Activated T-cell treated with anti-CD3 and anti-CD28 coated beads, Interleukin-2, amount 50 U/mL, for 1 hour (primary cell): ENCODE results near the gene ZNF789.
A peak's percentile ranks its signal among the peaks of the same experiment; 100 is the strongest.
"Not testable (repeated sequence)": the region's sequence is repeated elsewhere in the genome, so short reads cannot be mapped to it uniquely, and the experiment has no call there.

Experiments
- DNase-seq: peaks from one replicate; pipeline ENCODE4 v3.0.0-alpha.2; 2020

Gene ZNF789

DNA sequence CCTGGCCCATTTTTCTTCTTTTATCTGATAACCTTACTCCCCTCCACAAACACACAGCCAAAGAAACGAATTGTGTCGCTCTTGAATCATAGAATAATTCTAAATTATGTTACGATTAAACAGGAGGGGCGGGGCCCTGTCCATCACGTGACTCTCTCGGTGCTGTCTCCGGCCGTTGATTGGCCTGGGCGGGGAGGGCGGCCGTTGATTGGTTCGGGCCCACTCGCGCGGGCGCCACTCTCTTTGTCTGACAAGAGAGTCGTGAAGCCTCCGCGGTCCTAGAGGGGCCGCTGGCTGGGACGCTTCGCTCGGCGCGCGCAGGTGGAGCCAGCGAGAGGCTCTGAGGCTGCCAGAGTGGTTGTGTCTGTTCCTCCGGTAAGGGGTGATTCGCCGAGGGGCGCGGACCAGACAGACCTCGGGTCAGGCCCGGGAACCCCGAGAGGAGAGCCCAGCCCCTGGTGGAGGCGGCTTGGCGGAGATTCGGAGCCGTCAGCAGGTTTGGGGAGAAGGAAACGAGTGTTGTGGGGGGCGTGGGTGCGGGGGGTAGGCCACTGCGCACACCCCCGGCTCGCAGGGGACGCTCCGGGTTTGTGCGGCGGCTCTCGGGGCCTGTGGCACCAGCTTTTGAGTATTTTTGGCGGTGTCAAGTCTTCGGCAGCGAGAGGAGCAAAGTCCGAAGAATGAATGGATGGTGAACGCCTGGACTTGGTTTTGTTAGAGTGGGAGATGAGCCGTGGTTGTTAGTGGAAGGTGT, at the start of gene ZNF789:
Gene ZNF789 (plus strand): TSS at position 330 of the 754 bp plus-strand sequence. CDS start 3,567 bp downstream, outside the sequence.
- DNase-seq = peak; percentile 97

- no peak for DNase-seq
Observed at GRCh38 chr7:99424932-99425730, 47.6 kb upstream of the ZNF789 start.

DNA sequence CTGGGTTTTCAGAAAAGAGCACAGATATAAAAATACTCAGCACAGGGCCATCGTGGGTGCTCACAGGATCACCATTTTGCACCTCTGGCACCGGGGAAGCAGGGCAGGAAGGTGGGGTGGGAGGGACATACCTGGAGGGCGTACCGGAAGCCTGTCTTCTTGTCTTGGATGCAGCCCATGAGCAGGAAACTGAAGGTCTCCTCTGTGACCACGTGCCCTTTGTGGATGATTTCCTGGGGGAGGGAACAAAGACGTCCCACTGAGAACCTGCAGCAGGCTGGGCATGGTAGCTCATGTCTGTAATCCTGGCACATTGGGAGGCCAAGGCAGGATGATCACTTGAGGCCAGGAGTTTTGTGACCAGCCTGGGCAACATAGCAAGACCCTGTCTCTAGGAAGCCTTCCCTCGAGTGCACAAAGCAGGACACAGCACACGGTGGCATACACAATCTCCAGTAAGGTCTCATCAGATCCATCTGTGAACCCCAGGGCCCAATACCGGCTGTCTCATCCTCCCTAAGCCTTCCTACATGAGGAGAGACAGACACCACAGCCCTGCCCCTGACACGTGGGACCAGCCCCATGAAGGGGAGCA, 43.6 kb upstream of the ZNF789 start:
- DNase-seq = no peak

DNA sequence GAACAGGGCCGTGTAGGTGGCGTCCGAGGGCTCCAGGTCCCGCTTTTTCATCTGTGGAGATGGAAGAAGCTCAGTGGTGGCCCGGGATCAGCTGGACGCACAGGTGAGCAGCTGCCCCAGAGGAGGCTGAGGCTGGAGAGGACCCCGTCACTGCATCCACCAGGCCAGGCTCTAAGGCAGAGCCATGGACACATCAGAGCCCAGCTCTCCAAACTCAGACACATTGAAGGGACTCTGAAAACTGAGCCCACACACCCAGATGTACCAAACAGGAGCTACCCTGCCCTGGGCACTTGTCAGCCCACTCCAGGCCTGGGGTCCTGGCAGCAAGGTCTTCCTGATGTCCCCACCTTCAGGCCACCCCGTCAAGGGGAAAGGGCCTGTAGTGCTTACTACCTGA, 42.9 kb upstream of the ZNF789 start:
- DNase-seq = no peak

DNA sequence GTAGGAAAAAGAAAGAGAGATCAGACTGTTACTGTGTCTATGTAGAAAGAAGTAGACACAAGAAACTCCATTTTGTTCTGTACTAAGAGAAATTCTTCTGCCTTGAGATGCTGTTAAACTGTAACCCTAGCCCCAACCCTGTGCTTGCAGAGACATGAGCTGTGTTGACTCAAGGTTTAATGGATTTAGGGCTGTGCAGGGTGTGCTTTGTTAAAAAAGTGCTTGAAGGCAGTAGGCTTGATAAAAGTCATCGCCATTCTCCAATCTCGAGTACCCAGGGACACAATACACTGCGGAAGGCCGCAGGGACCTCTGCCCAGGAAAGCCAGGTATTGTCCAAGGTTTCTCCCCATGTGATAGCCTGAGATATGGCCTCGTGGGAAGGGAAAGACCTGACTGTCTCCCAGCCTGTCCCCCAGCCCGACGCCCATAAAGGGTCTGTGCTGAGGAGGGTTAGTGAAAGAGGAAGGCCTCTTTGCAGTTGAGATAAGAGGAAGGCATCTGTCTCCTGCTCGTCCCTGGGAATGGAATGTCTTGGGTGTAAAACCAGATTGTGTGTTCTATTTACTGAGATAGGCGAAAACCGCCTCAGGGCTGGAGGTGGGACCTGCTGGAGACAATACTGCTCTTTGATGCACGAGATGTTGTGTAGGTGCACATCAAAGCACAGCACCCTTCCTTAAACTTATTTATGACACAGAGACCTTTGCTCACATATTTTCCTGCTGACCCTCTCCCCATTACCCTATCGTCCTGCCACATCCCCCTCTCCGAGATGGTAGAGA, 40.7 kb upstream of the ZNF789 start:
- not testable (repeated sequence) for DNase-seq

DNA sequence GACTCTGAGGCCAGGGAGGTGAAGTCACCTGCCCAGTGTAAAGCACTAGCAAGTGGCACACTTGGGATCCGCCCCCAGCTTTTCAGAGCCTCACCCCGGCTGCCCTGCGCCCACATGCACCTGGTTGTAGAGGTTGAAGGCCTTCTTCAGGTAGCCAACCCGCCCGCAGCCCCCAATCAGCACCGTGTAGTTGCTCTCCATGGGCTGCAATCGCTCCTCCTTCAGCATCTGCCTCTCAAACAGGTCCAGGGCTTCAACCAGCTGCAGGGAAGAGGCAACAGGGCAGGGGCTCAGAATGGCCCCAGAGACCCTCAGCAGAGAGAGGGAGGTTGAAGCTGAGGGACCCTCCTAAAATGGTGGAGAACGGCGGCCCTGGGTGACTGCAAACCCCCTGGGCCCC, 39.5 kb upstream of the ZNF789 start:
- DNase-seq = no peak

DNA sequence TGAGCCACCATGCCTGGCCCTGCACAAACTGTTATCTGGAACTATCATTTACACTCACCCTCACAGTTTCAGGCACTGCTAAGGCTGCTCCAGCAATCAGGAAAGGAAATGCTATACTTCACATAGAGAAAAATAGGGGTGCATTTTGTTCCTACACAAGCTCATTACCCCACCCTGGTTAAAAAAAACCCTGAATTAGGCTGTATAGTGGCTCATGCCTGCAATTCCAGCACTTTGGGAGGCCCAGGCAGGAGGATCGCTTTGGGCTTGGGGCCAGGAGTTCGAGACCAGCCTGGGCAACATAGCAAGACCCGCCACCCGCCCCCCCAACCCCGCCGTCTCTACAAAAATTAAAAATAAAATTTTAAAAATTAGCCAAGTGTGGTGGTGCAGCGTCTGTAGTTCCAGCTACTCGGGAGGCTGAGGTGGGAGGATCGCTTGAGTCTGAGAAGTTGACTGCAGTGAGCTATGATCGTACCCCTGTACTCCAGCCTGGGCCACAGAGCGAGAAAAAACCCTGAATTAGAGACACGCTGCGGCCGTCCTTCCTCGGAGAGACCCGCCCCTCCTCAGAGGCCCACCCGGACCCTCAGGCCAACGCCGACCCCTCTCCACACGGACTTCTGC, 34.6 kb upstream of the ZNF789 start:
- no peak for DNase-seq

DNA sequence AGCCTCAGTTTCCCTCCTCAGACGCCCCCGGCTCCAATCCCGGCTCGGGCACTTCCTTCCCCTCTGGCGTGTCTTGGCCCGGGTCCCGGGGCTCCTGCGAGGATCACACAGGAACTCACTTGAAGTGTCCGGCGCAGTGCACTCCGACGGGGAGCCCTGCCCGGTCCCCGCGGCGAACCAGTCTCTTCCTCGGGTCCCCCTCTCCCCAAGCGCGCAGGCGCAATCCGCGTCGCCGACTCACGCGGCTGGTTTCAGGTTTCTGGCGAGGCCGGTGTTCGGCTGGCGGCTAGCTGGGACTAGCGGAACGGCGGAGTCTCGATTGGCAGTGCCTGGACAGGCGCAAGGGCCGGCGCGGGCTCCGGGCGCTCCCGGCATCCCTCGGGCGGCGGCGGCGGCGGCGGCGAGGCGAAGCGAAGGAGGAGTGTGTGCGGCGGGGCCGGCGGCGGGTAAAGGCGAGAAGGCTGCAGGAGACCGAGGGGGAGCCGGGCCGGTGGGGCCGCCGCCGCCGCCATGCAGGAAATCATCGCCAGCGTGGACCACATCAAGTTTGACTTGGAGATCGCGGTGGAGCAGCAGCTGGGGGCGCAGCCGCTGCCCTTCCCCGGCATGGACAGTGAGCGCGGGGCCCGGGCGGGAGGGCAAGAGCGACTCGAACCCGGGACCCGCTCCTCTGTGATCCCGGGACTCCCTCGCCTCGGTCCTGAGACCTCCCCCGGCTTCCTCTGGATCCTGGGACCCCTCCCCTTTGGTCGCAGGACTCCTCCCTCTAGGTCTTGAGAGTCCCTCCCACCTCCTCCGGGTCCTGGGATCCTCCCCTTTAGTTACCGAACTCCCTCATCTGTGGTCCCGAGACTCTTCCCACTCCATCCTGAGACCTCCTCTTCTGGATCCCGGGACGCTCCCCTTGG, 33.9 kb upstream of the ZNF789 start, which contains the start of the genes CPSF4 and PTCD1:
Gene CPSF4 (plus strand): TSS at position 371 of the 908 bp plus-strand sequence. CDS start 140 bp downstream, at position 511.
Gene PTCD1 (minus strand): TSS at position 226 of the 908 bp plus-strand sequence. CDS start 3,556 bp downstream, outside the sequence.
- DNase-seq = peak; percentile 87

DNA sequence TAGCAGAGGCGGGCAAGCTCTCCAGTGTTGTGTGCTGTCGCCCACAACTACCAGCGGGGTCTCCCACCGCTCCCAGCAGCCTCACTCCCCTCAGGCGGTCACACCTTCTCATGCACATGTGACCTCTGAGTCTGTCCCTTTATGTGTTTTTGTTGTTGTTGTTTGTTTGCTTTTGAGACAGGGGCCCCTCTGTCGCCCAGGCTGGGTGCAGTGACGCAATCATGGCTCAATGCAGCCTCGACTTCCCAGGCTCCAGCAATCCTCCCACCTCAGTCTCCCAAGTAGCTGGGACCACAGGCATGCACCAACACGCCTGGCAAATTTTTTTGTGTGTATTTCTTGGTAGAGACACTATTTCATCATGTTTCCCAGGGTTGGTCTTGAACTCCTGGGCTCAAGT, 32.5 kb upstream of the ZNF789 start:
- DNase-seq = no peak

DNA sequence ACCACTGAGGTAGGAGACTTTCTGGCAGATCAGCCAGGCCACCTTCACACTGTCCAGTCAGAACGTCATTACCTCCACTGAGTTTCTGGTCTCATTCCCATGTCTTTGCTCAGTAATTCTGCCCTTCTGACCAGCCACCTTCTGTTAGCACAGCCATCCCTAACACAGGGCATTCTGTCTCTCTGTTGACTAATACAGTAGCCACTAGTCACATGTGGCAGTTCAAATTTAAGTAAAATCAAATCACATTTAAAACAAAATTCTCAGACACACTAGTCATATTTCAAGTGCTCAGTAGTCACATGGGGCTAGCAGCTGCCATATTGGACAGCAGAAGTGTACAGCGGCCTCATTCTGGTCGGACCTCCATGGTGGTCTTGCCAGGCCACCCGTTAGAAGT, 26.6 kb upstream of the ZNF789 start:
- no peak for DNase-seq

- no peak for DNase-seq
Observed at GRCh38 chr7:99447943-99448342, 24.7 kb upstream of the ZNF789 start.

GRCh38 chr7:99448855-99449254, 23.8 kb upstream of the ZNF789 start:
- no peak for DNase-seq

GRCh38 chr7:99449326-99449725, 23.4 kb upstream of the ZNF789 start:
- no peak for DNase-seq

- DNase-seq = no peak
Observed at GRCh38 chr7:99451936-99452335, 20.8 kb upstream of the ZNF789 start.

DNA sequence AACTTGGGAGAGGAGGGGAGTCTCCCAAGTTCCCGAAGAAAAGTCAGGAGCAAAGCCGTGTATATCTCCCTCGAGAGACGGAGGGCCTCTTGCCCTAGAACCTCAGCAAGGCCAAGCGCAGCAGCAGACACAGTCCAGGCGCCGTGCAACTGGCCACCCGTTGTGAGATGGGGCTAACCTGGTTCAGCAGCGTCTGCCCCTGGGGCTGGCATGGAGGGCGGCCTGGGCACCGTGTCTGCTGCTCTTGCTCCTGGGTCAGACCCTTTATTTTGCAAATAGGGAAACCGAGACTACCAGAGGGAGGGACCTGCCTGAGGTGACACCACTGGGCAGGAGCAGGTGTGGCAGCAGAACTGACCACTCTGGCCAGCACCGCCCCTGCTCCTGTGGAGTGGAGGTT, 20.1 kb upstream of the ZNF789 start:
- no peak for DNase-seq

DNA sequence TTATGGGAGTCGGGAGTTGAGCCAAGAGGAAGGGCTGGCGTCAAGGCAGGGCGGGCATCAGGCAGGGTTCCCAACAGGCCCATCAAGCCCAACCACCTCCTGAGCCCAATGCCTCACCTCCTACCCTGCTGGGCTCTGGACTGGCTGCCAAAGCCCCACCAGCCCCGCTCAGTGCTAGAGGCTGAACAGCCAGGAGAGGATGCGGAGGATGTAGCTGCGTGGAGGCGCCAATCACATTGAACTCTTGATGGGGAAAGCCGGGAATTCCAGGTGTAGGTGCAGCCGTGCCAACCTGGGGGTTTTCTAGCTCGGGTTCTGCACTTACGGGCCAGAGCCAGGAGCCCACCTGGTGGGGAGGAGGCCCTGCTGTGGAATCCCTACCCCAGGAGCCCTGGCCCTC, 19.6 kb upstream of the ZNF789 start:
- DNase-seq = no peak

GRCh38 chr7:99455874-99456273, 16.8 kb upstream of the ZNF789 start:
- no peak for DNase-seq

DNA sequence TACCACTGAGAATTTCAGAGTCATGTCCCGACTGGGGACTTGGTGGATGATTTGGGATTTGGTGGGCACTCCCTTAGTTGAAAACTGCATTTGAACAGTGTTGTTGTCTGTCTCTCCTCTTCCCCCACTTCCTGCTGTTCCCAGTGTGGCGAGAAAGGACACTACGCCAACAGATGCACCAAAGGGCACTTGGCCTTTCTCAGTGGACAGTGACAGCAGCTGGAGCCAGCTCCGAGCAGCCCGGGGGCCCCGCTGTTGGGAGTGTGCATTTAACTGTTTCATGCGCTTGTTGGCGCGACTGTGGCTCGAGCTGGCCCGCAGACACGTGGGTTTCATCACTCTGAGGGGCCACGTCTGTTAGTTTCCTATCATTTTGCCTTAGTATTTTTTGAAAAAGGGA, 16.4 kb upstream of the ZNF789 start:
- DNase-seq = no peak

- no peak for DNase-seq
Observed at GRCh38 chr7:99457050-99457649, 15.5 kb upstream of the ZNF789 start.

DNA sequence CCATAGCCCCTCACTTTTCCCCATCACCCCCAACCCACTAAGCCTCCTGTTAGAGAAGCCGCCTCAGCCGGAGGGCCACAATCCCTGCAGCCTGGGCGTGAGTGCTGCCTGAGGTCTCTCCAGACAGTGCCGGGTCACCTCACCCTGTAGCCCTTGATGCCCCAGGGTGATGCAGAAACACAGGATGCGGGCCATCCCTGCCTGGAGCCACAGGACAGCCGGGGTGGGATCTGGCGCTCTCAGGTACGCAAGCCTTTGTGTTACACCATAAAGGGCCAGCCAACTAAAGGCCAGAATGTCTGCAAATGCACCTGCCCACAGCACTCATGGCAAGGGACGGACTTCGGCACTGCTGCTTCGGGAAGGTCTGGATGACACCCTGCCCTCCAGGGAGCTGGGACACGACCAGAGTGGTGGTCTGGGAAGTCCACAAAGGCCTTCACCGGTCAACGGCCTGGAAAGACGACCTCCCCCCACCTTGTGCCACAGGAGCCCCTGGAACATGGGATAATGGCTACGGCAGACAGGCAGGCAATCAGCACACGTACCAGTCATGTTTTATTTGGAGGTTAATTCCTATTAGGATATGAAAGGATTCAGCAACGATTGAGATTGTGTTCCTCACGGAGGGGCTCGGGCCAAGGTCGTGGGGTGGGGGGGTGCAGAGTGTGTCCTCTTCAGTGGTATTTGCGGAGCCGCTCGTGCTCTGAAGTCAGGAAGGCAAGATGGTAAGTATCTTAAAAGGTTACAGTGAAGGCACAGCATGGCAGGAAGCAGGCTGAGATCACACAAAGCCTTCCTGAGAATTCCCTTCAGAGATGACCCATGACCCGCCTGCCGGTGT, 14.8 kb upstream of the ZNF789 start:
- DNase-seq = no peak
